Measurements from ENCODE around the gene CCL7. TPM values are rescaled to one million over a fixed set of nuclear protein-coding genes. Genes with fewer than 3 reads are reported as not detected.
A peak's percentile ranks its signal among the peaks of the same experiment; 100 is the strongest.

The CCL7 gene
- total and polyA plus RNA-seq, 2 of the 4 experiments (the other 2 are of a cell fraction): 0.18 to 0.58 TPM

DNA sequence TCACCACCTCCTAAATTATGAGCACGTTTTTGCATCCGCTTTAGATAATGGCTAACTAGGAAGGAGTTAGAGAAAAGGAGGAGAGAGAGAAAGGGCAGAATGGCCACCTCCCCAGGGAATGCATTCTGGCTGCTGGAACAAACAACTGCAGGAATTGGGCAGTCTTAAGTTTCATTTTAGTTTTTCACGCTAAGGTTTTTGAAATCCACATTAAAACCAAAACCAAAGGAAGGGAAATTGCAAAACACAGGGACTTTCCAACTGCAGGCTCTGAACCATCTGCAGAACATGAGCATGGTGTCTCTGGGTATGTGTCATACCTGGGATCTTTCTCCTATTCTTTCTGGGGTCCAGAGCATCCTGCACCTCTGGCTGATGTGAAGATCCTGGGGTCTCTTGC, 37.1 kb downstream of the CCL7 start:
- no peak for TF ChIP-seq RCOR1 (IDR thresholded peaks at IDR 0.05; ENCODE audit: insufficient replicate concordance, low read length)
- TF ChIP-seq CEBPB (IDR thresholded peaks at IDR 0.05; ENCODE audit: low read depth, low read length): peak; percentile 51; the same call in 1 of the 2 replicates
- Histone ChIP-seq H3K4ac (ENCODE audit: low read depth, low read length) (no peak overlapping the region), H4K5ac (ENCODE audit: low read depth, low read length) (peak overlapping the region; percentile 7), H3K79me1 (ENCODE audit: low read depth in 1 of 2, low read length in 2 of 2) (no peaks in the 10 kb centered on the region), H3K9ac (ENCODE audit: low read depth, low read length) (no peak overlapping the region; the same call in 1 of the 2 replicates), H3K4me2 (ENCODE audit: low read depth, low read length) (peak overlapping the region; percentile 20; the same call in 1 of the 2 replicates), H3K27me3 (ENCODE audit: control insufficient read depth, insufficient read depth, low read length) (no peaks in the 10 kb centered on the region), H2BK5ac (ENCODE audit: low read depth, low read length, poor library complexity, severe bottlenecking) (peak overlapping the region; percentile 32), H2BK15ac (ENCODE audit: low read depth, low read length) (no peak overlapping the region; the same call in 1 of the 3 replicates), H4K20me1 (ENCODE audit: insufficient read depth, low read length) (no peaks in the 10 kb centered on the region), H3K4me3 (ENCODE audit: insufficient read depth, low read depth, low read length) (no peak overlapping the region), H3K9me3 (ENCODE audit: control insufficient read depth, insufficient read depth, low read length) (no peaks in the 10 kb centered on the region), H4K91ac (ENCODE audit: insufficient read depth, low read depth, low read length) (peak overlapping the region; percentile 35; the same call in 1 of the 2 replicates), H2BK120ac (ENCODE audit: low read depth, low read length) (no peak overlapping the region; the same call in 1 of the 2 replicates), H3K9me1 (ENCODE audit: insufficient read depth, low read length) (0 out of 2 replicates have a peak, but pooled peaks cover under 1% of the 10 kb centered on the region), H3K36me3 (ENCODE audit: control insufficient read depth, insufficient read depth, low read length) (no peaks in the 10 kb centered on the region), H4K8ac (ENCODE audit: low read depth in 2 of 2, low read length in 2 of 2) (peak overlapping the region; percentile 7 to 31; a peak in 2 of 4 replicates), H2BK20ac (ENCODE audit: low read depth, low read length) (no peak overlapping the region), H2AK9ac (replicated peaks; ENCODE audit: low read depth, low read length, poor library complexity) (no peak overlapping the region), H3K14ac (replicated peaks; ENCODE audit: low read depth, low read length) (peak overlapping the region; percentile 25; the same call in 1 of the 2 replicates), H2AFZ (replicated peaks; ENCODE audit: low read length, poor library complexity) (no peak overlapping the region), H3K56ac (ENCODE audit: extremely low read depth, insufficient read depth, low read length) (no peak overlapping the region), H2AK5ac (ENCODE audit: low read depth, low read length) (no peak overlapping the region), H3K4me1 (ENCODE audit: control insufficient read depth, insufficient read depth, low read length) (peaks cover 3% of the 10 kb centered on the region), H3K23ac (ENCODE audit: low read depth, low read length) (no peak overlapping the region), H3K18ac (ENCODE audit: low read depth, low read length) (peak overlapping the region; percentile 67; the same call in 1 of the 2 replicates), H3K27ac (ENCODE audit: insufficient read depth, low read length) (no peak overlapping the region)
- intact Hi-C loops (cut with micrococcal nuclease): loop anchor here (2.0 kb wide), 1 partner anchor 528 kb away; no protein-coding TSS in a partner anchor
- WGBS, 2 experiments (ENCODE audit: extremely low coverage in 2 of 2, insufficient read length in 1 of 2): no CpG with 5 or more reads among the region's 3 CpGs
- dilution Hi-C loops (cut with HindIII; ENCODE audit: low sequenced_read_pairs, unreplicated experiment): no loop called here
- peak; percentile 42 for ATAC-seq (ENCODE audit: low read depth)
- CTCF ChIA-PET: interaction anchor here (0.8 to 4.3 kb wide), 6 partner anchors 9 to 110 kb away, joined by 3 to 40 read pairs (median 4); no protein-coding TSS in a partner anchor
- POLR2A ChIA-PET (ENCODE audit: unreplicated experiment): no interaction called here
- in situ Hi-C loops (cut with MboI; ENCODE audit: low sequenced_read_pairs): loop anchor here (5.0 kb wide), 3 partner anchors 50 to 105 kb away; partner anchors contain the start of gene CCL13
- no TSS peak for BruUV-seq (replicated peaks)
- DNase-seq: peak; percentile 71
